Glutamatergic neuron (in vitro differentiated cells): ENCODE data around the gene ST6GALNAC5. TPM values are rescaled to one million over a fixed set of nuclear protein-coding genes. Genes with fewer than 3 reads are reported as not detected.

Source experiments
- DNase-seq: peaks from one replicate; pipeline ENCODE4 v3.0.0; 2022
- H3K27ac Mint-ChIP-seq: one replicate; pipeline ENCODE4 v1.8.0; 2020; ENCODE audit warnings: mild to moderate bottlenecking, mixed read lengths, inconsistent platforms; ENCODE audit not compliant: unreplicated experiment
- H3K27me3 Mint-ChIP-seq: one replicate; pipeline ENCODE4 v1.8.0; 2020; ENCODE audit warnings: mild to moderate bottlenecking, moderate library complexity, mixed read lengths, inconsistent platforms; ENCODE audit not compliant: unreplicated experiment
- H3K36me3 Mint-ChIP-seq: one replicate; pipeline ENCODE4 v1.8.0; 2020; ENCODE audit warnings: mild to moderate bottlenecking, mixed read lengths, inconsistent platforms; ENCODE audit not compliant: unreplicated experiment
- H3K4me1 Mint-ChIP-seq: one replicate; pipeline ENCODE4 v1.8.0; 2020; ENCODE audit warnings: mild to moderate bottlenecking, low read depth, mixed read lengths, inconsistent platforms; ENCODE audit not compliant: unreplicated experiment
- H3K4me3 Mint-ChIP-seq: one replicate; pipeline ENCODE4 v1.8.0; 2020; ENCODE audit warnings: mild to moderate bottlenecking, mixed read lengths, inconsistent platforms; ENCODE audit not compliant: unreplicated experiment
- H3K9me3 Mint-ChIP-seq: one replicate; pipeline ENCODE4 v1.8.0; 2020; ENCODE audit warnings: mild to moderate bottlenecking, moderate library complexity, mixed read lengths, inconsistent platforms; ENCODE audit not compliant: unreplicated experiment
- total RNA-seq: library from RNA; stranded (reverse); fragmentation: NEBNext Ultra II Directional; extraction: Animal tissue kit (Norgen Biotek cat#: 25700); gene quantifications from one replicate; pipeline ENCODE4 v1.2.1, GENCODE V29; 2021; ENCODE audit not compliant: unreplicated experiment
- TF ChIP-seq, protein P1 (sequence below): fragments of 200-600 bp; sonication (generic); IDR thresholded peaks from one replicate; pipeline ENCODE4 v1.5.0; 2021; ENCODE audit not compliant: partially characterized antibody, unreplicated experiment

ST6GALNAC5 gene
- total RNA-seq, 1 donor from 2014 or later = 141 TPM

DNA sequence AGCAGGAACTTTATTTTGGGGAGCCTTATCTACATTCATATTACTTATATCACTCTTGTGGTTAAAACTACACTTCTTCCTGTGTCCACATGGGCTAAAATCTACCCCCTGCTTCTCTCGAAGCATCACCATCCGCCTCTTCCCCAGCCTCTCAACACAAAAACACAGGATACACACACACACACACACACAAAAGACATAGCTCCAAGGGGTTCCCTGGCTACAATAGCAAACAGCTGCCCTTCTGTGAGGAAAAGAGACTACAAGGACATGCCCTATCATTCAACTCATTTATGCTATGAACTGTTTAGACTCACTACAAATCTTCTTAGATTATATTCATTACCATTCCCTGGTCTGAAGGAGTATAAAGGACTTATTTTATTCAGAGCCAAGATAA, 197.0 kb downstream of the ST6GALNAC5 start:
- DNase-seq = no peak
- Mint-ChIP-seq H3K36me3 (no peaks in the 10 kb centered on the region), H3K27me3 (no peaks in the 10 kb centered on the region), H3K4me1 (peaks cover 4% of the 10 kb centered on the region), H3K9me3 (no peaks in the 10 kb centered on the region), H3K27ac (peak overlapping the region; percentile 16), H3K4me3 (no peak overlapping the region)
- TF ChIP-seq, protein P1, sequence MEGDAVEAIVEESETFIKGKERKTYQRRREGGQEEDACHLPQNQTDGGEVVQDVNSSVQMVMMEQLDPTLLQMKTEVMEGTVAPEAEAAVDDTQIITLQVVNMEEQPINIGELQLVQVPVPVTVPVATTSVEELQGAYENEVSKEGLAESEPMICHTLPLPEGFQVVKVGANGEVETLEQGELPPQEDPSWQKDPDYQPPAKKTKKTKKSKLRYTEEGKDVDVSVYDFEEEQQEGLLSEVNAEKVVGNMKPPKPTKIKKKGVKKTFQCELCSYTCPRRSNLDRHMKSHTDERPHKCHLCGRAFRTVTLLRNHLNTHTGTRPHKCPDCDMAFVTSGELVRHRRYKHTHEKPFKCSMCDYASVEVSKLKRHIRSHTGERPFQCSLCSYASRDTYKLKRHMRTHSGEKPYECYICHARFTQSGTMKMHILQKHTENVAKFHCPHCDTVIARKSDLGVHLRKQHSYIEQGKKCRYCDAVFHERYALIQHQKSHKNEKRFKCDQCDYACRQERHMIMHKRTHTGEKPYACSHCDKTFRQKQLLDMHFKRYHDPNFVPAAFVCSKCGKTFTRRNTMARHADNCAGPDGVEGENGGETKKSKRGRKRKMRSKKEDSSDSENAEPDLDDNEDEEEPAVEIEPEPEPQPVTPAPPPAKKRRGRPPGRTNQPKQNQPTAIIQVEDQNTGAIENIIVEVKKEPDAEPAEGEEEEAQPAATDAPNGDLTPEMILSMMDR = no peak

GRCh38 chr1:77065693-77066342, 198.5 kb downstream of the ST6GALNAC5 start:
- peaks cover 4% of the 10 kb centered on the region for H3K4me1 Mint-ChIP-seq
- no peaks in the 10 kb centered on the region for H3K9me3 Mint-ChIP-seq
- no peaks in the 10 kb centered on the region for H3K36me3 Mint-ChIP-seq
- no peak for DNase-seq
- peak overlapping the region; percentile 63 for H3K27ac Mint-ChIP-seq
- TF ChIP-seq, protein P1 = no peak
- no peak overlapping the region for H3K4me3 Mint-ChIP-seq
- no peaks in the 10 kb centered on the region for H3K27me3 Mint-ChIP-seq

DNA sequence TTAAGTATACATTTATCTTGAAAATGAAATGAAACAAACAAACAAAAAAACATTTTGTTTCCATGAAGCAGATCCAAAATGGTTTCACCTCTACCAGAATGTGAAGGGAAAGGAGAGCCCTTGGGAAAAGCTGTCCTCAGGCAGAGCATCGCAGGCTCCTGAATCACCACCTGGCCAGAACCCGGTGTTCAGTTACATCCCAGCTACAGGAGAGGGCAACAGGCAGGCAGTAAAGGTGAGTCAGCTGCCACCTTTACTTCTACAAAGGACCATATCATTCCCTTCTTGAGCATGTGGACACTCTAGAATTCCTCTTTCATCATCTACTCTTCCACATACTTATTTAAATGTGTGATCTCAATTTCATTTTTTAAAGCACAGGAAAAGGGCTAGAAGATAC, 200.7 kb downstream of the ST6GALNAC5 start:
- Mint-ChIP-seq H3K4me3 (no peak overlapping the region), H3K36me3 (peaks cover under 1% of the 10 kb centered on the region), H3K9me3 (no peaks in the 10 kb centered on the region), H3K27me3 (no peaks in the 10 kb centered on the region), H3K27ac (peak overlapping the region; percentile 59), H3K4me1 (peaks cover 4% of the 10 kb centered on the region)
- DNase-seq = no peak
- TF ChIP-seq, protein P1 = no peak

DNA sequence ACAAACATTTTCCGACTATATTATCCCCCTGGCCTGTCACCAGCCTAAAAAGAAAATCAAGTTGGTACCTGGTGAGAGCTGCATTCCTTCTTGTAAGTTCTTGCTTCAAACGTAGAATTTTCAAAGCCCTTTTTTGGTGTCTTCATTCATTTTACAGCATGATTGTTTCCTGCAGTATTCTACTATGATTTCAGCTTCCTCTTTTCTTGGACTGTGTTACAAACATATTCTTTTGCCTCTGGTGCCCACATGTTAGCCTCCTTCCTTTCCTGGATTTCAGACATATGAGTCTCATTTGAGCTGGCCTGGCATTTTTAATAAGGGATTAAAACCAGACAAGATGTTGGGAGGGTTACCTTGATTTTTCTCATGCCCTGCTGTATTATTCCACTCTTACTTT, 209.5 kb downstream of the ST6GALNAC5 start:
- TF ChIP-seq, protein P1 = no peak
- Mint-ChIP-seq H3K27ac (no peak overlapping the region), H3K36me3 (peaks cover 5% of the 10 kb centered on the region), H3K4me1 (no peaks in the 10 kb centered on the region), H3K4me3 (no peak overlapping the region), H3K9me3 (peaks cover 1% of the 10 kb centered on the region), H3K27me3 (peaks cover 5% of the 10 kb centered on the region)
- no peak for DNase-seq

- no peak for DNase-seq
- no peak overlapping the region for H3K27ac Mint-ChIP-seq
- peaks cover 5% of the 10 kb centered on the region for H3K36me3 Mint-ChIP-seq
- H3K27me3 Mint-ChIP-seq = peaks cover 3% of the 10 kb centered on the region
- H3K9me3 Mint-ChIP-seq = peaks cover 1% of the 10 kb centered on the region
- peaks cover 3% of the 10 kb centered on the region for H3K4me1 Mint-ChIP-seq
- no peak overlapping the region for H3K4me3 Mint-ChIP-seq
- TF ChIP-seq, protein P1 = no peak
These were observed 214.6 kb downstream of the ST6GALNAC5 start for GRCh38 chr1:77081834-77082233.
